ENCODE results near the gene FAM181A.

DNA sequence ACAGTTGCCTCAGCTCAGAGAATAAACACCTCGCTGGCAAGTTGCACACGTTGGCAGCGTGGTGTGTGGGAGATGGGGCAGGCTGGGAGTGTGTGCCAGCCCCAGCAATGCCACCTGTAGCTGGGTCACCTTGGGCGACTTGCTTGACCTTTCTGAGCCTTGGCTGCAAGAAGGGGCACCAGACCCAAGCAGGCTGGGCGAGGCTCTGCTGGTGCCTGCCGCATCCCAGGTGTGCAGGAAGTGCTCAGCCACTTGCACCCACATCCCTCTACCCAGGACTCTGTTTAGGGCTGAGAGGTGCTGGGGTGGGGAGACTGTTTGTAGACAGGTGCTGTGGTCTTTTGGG lies 629 bp downstream of the FAM181A start:
- TF ChIP-seq, protein P1, sequence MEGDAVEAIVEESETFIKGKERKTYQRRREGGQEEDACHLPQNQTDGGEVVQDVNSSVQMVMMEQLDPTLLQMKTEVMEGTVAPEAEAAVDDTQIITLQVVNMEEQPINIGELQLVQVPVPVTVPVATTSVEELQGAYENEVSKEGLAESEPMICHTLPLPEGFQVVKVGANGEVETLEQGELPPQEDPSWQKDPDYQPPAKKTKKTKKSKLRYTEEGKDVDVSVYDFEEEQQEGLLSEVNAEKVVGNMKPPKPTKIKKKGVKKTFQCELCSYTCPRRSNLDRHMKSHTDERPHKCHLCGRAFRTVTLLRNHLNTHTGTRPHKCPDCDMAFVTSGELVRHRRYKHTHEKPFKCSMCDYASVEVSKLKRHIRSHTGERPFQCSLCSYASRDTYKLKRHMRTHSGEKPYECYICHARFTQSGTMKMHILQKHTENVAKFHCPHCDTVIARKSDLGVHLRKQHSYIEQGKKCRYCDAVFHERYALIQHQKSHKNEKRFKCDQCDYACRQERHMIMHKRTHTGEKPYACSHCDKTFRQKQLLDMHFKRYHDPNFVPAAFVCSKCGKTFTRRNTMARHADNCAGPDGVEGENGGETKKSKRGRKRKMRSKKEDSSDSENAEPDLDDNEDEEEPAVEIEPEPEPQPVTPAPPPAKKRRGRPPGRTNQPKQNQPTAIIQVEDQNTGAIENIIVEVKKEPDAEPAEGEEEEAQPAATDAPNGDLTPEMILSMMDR (conservative IDR thresholded peaks at IDR 0.05), result no peak
- no peak for TF ChIP-seq EZH2 (IDR thresholded peaks at IDR 0.05; ENCODE audit: low read depth)
